ENCODE data around the gene CUEDC2.
A peak's percentile ranks its signal among the peaks of the same experiment; 100 is the strongest.

Gene CUEDC2

GRCh38 chr10:102396730-102397151 lies 35.6 kb downstream of the CUEDC2 start:
- DNase-seq (ENCODE audit: low spot score): no peak

GRCh38 chr10:102396317-102396650 lies 36.1 kb downstream of the CUEDC2 start:
- DNase-seq (ENCODE audit: low spot score): peak; percentile 37

- peak; percentile 93 for DNase-seq (ENCODE audit: low spot score)
Measured at GRCh38 chr10:102395400-102396316, 36.7 kb downstream of the CUEDC2 start, which contains the start of gene NFKB2. Gene NFKB2, plus strand, starts transcription at chr10:102395705. Its CDS starts 255 bp downstream, at chr10:102395960.

GRCh38 chr10:102394801-102395399 lies 37.5 kb downstream of the CUEDC2 start:
- peak; percentile 74 for DNase-seq (ENCODE audit: low spot score)

- DNase-seq (ENCODE audit: low spot score): peak; percentile 97
Measured at GRCh38 chr10:102394079-102394800, 38.1 kb downstream of the CUEDC2 start.

GRCh38 chr10:102393411-102394078 lies 38.8 kb downstream of the CUEDC2 start:
- DNase-seq (ENCODE audit: low spot score): no peak

GRCh38 chr10:102392306-102392705 lies 40.1 kb downstream of the CUEDC2 start:
- no peak for DNase-seq (ENCODE audit: low spot score)

GRCh38 chr10:102389894-102390293 lies 42.5 kb downstream of the CUEDC2 start:
- no peak for DNase-seq (ENCODE audit: low spot score)

GRCh38 chr10:102384606-102385429 lies 47.6 kb downstream of the CUEDC2 start:
- DNase-seq (ENCODE audit: low spot score): no peak

- DNase-seq (ENCODE audit: low spot score): peak; percentile 16
Measured at GRCh38 chr10:102384053-102384452, 48.3 kb downstream of the CUEDC2 start.

GRCh38 chr10:102382871-102383270 lies 49.5 kb downstream of the CUEDC2 start:
- no peak for DNase-seq (ENCODE audit: low spot score)

GRCh38 chr10:102381983-102382382 lies 50.4 kb downstream of the CUEDC2 start:
- DNase-seq (ENCODE audit: low spot score): no peak

GRCh38 chr10:102379383-102379782 lies 53.0 kb downstream of the CUEDC2 start:
- DNase-seq (ENCODE audit: low spot score): no peak

GRCh38 chr10:102376901-102377300 lies 55.5 kb downstream of the CUEDC2 start:
- DNase-seq (ENCODE audit: low spot score): no peak

GRCh38 chr10:102375867-102376266 lies 56.5 kb downstream of the CUEDC2 start:
- DNase-seq (ENCODE audit: low spot score): no peak

GRCh38 chr10:102375250-102375649 lies 57.1 kb downstream of the CUEDC2 start:
- DNase-seq (ENCODE audit: low spot score): no peak

Measured in hematopoietic multipotent progenitor cell treated with erythropoietin and hydrocortisone succinate and interleukin-3 and kit ligand, for 17 days (in vitro differentiated cells).